Fibroblast of pulmonary artery (primary cell): ENCODE results near the gene GDF10.

Experiments
- DNase-seq: peaks from one replicate; pipeline ENCODE4 v3.0.0-alpha.2; 2010; ENCODE audit warnings: low read depth
- H3K4me3 ChIP-seq: replicated peaks from 2 replicates; pipeline ENCODE4 v1.5.1; 2011; ENCODE audit warnings: low read depth, mild to moderate bottlenecking, control low read depth, low read length, moderate library complexity
- TF ChIP-seq, protein P1 (sequence below): IDR thresholded peaks from 2 replicates; pipeline ENCODE4 v1.5.1; 2011; ENCODE audit warnings: mild to moderate bottlenecking, control low read depth, low read length, inconsistent platforms; ENCODE audit errors: missing control alignments

The GDF10 gene

DNA sequence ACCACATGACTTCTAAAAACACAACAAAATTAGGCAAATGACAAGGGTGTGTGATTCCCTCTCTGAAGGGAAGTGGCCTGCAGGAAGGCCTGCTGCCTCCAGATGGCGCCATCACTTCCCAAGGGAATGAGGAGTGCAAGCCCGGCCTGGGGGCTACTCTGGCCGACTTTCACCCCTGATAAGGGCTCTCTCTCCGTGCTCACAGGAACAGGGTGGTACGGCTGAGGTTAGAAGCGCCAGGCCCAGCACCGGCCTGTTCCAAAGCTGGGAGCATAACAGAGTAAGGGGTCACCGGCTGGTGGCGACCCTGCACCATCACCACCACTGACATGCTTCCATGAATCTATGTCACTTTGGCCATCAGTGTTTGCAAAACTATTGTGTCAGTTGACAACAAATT is 61.3 kb downstream of the GDF10 start:
- TF ChIP-seq, protein P1, sequence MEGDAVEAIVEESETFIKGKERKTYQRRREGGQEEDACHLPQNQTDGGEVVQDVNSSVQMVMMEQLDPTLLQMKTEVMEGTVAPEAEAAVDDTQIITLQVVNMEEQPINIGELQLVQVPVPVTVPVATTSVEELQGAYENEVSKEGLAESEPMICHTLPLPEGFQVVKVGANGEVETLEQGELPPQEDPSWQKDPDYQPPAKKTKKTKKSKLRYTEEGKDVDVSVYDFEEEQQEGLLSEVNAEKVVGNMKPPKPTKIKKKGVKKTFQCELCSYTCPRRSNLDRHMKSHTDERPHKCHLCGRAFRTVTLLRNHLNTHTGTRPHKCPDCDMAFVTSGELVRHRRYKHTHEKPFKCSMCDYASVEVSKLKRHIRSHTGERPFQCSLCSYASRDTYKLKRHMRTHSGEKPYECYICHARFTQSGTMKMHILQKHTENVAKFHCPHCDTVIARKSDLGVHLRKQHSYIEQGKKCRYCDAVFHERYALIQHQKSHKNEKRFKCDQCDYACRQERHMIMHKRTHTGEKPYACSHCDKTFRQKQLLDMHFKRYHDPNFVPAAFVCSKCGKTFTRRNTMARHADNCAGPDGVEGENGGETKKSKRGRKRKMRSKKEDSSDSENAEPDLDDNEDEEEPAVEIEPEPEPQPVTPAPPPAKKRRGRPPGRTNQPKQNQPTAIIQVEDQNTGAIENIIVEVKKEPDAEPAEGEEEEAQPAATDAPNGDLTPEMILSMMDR = peak; percentile 96
- no peak overlapping the region for H3K4me3 ChIP-seq
- peak; percentile 49 for DNase-seq

DNA sequence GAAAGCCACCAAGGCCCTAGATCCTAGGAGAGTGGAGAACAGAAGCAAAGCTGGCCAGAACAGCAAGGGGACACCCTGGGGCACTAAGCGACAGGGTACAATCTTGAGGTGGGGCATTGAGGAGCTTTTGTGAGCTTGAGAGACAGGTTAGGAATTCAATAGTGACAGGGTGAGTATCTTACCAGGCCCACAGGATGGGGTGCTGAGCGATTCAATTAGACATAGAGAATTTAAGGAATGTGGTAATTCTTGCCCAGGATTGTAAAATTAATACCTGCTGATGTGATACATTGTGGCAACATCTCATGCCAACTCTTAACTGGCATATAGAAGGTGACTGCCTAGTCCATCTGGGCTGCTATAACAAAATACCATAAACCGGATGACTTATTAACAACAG is 62.2 kb downstream of the GDF10 start:
- H3K4me3 ChIP-seq = no peak overlapping the region
- TF ChIP-seq, protein P1 = no peak
- no peak for DNase-seq
